ENCODE measurements around the gene R3HDM2. TPM values are rescaled to one million over a fixed set of nuclear protein-coding genes. Genes with fewer than 3 reads are reported as not detected.

R3HDM2 gene
- total and polyA plus RNA-seq, 2 of the 13 experiments (the other 11 are each of a cell fraction or from before 2014, with no cell fraction given): 11.1 to 23.5 TPM

DNA sequence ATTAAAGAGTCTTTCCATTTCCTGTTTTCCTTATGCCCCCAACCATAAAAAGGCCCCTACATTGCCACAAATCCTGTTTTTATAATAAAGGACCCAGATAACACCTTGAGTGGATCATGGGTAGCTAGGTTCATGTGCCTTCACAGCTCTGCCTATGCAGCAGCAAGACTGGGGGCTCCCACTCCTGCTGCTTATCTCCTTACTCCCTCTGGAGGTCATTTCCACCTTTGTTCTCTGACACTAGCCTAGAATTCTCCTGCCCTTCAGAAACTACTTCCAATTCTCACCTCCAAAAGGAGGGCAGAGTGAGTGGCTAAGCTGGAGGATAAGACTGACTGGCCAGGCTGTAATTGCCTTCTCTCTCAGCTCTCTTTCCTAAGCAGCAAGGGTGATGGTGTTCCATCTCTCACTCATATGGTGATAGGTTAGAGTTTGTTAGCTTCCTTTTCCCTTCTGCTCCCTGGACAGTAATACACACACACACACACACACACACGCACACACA, 159.8 kb downstream of the R3HDM2 start:
- no peak overlapping the region for H3K27ac ChIP-seq (ENCODE audit: extremely low read length, insufficient read depth, low read length)
- no TSS peak for BruUV-seq (replicated peaks)
- WGBS (ENCODE audit: low lambda C conversion rate): 94% methylated on average over 1 of the region's 1 CpG
- no peaks in the 10 kb centered on the region for H4K20me1 ChIP-seq (ENCODE audit: insufficient read depth, low read length)
- H2AFZ ChIP-seq (ENCODE audit: low read length): no peak overlapping the region
- H3K9ac ChIP-seq (ENCODE audit: insufficient read depth, low read depth, low read length): no peak overlapping the region
- in situ Hi-C loops (cut with HindIII; ENCODE audit: extremely low pct_ligation_motif_present, low pct_unique_long_range_greater_than_20kb) (no loop called here), intact Hi-C loops (cut with micrococcal nuclease; ENCODE audit: unreplicated experiment) (no loop called here)
- ChIA-PET CTCF (ENCODE audit: low intra/inter-chr PET ratio, low total read pairs) (no interaction called here), POLR2A (no interaction called here)
- H3K36me3 ChIP-seq (replicated peaks in 1 of 2; ENCODE audit: control insufficient read depth in 1 of 2, insufficient read depth in 2 of 2, low read length in 2 of 2): peaks cover 6 to 42% of the 10 kb centered on the region in 2 experiments; a peak in 4 of 5 replicates
- no peaks in the 10 kb centered on the region for H3K27me3 ChIP-seq (ENCODE audit: control insufficient read depth in 1 of 2, insufficient read depth in 2 of 2, low read length in 2 of 2)
- H3K79me2 ChIP-seq (ENCODE audit: insufficient read depth, low read length): no peaks in the 10 kb centered on the region
- peak; percentile 12 for DNase-seq (ENCODE audit: low spot score)
- TF ChIP-seq MEIS2 (CRISPR knock-in tag; IDR thresholded peaks at IDR 0.05) (no peak), ZNF883 (CRISPR knock-in tag; IDR thresholded peaks at IDR 0.05; ENCODE audit: not compliant biosample characterization) (no peak), CHD2 (IDR thresholded peaks at IDR 0.05; ENCODE audit: low read depth, low read length) (no peak), TRIM22 (IDR thresholded peaks at IDR 0.05) (no peak), CREM (IDR thresholded peaks at IDR 0.05) (no peak), CREM (CRISPR knock-in tag; IDR thresholded peaks at IDR 0.05) (no peak), ZNF670 (CRISPR knock-in tag; IDR thresholded peaks at IDR 0.05; ENCODE audit: borderline replicate concordance) (no peak), NR2F6 (IDR thresholded peaks at IDR 0.05) (no peak), NR2F6 (CRISPR knock-in tag; IDR thresholded peaks at IDR 0.05) (no peak), IRF2 (CRISPR knock-in tag; IDR thresholded peaks at IDR 0.05) (no peak), BCLAF1 (IDR thresholded peaks at IDR 0.05) (no peak), ELF1 (CRISPR knock-in tag; IDR thresholded peaks at IDR 0.05) (no peak), ZNF160 (CRISPR knock-in tag; IDR thresholded peaks at IDR 0.05) (no peak)
- TF ChIP-seq, protein P1, sequence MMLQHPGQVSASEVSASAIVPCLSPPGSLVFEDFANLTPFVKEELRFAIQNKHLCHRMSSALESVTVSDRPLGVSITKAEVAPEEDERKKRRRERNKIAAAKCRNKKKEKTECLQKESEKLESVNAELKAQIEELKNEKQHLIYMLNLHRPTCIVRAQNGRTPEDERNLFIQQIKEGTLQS (CRISPR knock-in tag; IDR thresholded peaks at IDR 0.05): no peak
- no peak overlapping the region for H3K4me2 ChIP-seq (ENCODE audit: low read depth, low read length)
- peak; percentile 44 for FAIRE-seq
- H3K4me3 ChIP-seq (replicated peaks in 1 of 3; ENCODE audit: insufficient read depth in 1 of 3, low read depth in 2 of 3, low read length in 3 of 3): no peak overlapping the region
- no peaks in the 10 kb centered on the region for H3K4me1 ChIP-seq (ENCODE audit: insufficient read depth, low read length)
- no peaks in the 10 kb centered on the region for H3K9me3 ChIP-seq (ENCODE audit: low read length)
- peak; percentile 60 for ATAC-seq
